OCI-LY7 (cell line): ENCODE results near the gene TFCP2L1. TPM values are rescaled to one million over a fixed set of nuclear protein-coding genes. Genes with fewer than 3 reads are reported as not detected.

ENCODE experiments used
- BruUV-seq: library from RNA; stranded (reverse); fragments of 400-500 nt; replicated peaks from 2 replicates; lab custom pipeline; 2021; lab: Mats Ljungman, UMichigan
- CTCF ChIA-PET: fragments of 300-600 bp; sonication (Branson Sonifier 250); formaldehyde crosslinking; loops from one replicate; lab custom pipeline; 2022; ENCODE audit warnings: antibody characterized with exemption; ENCODE audit not compliant: unreplicated experiment; lab: Charles Lee
- POLR2A ChIA-PET: fragments of 300-600 bp; sonication (Branson Sonifier 250); formaldehyde crosslinking; loops from one replicate; lab custom pipeline; 2022; ENCODE audit warnings: antibody characterized with exemption; lab: Charles Lee
- DNase-seq: peaks from one replicate; pipeline ENCODE4 v3.0.0-alpha.2; 2015; ENCODE audit warnings: low spot score
- H2AFZ ChIP-seq: fragments of 200-600 bp; sonication (generic), shearing (Covaris generic); 2 replicates; pipeline ENCODE4 v1.6.1; 2014; ENCODE audit warnings: mild to moderate bottlenecking, antibody characterized with exemption, low read length, moderate library complexity
- H3K27ac ChIP-seq: fragments of 200-600 bp; sonication (generic); 2 replicates; pipeline ENCODE4 v1.5.1; 2014; ENCODE audit warnings: mixed run types, low read depth, mild to moderate bottlenecking, moderate library complexity, low read length, inconsistent platforms; ENCODE audit not compliant: poor library complexity, severe bottlenecking
- H3K36me3 ChIP-seq: fragments of 200-600 bp; sonication (generic); 2 replicates; pipeline ENCODE4 v1.6.1; 2014; ENCODE audit warnings: mild to moderate bottlenecking, antibody characterized with exemption, low read length, moderate library complexity, mixed read lengths; ENCODE audit not compliant: insufficient read depth
- H3K4me1 ChIP-seq: fragments of 200-600 bp; sonication (generic); 2 replicates; pipeline ENCODE4 v1.5.1; 2014; ENCODE audit warnings: mild to moderate bottlenecking, low read length; ENCODE audit not compliant: insufficient read depth, poor library complexity, severe bottlenecking
- H3K4me2 ChIP-seq: fragments of 200-600 bp; sonication (generic); 2 replicates; pipeline ENCODE4 v1.6.1; 2014; ENCODE audit warnings: mild to moderate bottlenecking, low read length
- H3K4me3 ChIP-seq: fragments of 200-600 bp; sonication (generic); 2 replicates; pipeline ENCODE4 v1.5.1; 2014; ENCODE audit warnings: mild to moderate bottlenecking, low read depth, low read length; ENCODE audit not compliant: poor library complexity, severe bottlenecking
- H3K79me2 ChIP-seq: fragments of 200-600 bp; sonication (generic); 2 replicates; pipeline ENCODE4 v1.6.1; 2016; ENCODE audit warnings: low read depth, mild to moderate bottlenecking, low read length, moderate library complexity, mixed read lengths; ENCODE audit not compliant: insufficient read depth
- H3K9me2 ChIP-seq: fragments of 200-600 bp; sonication (generic); 2 replicates; pipeline ENCODE4 v1.6.1; 2016; ENCODE audit warnings: mild to moderate bottlenecking, low read length, mixed read lengths; ENCODE audit not compliant: insufficient read depth
- H3K9me3 ChIP-seq: fragments of 200-600 bp; sonication (generic); 2 replicates; pipeline ENCODE4 v1.6.1; 2014; ENCODE audit warnings: mild to moderate bottlenecking, mixed run types, low read length, mixed read lengths
- H4K20me1 ChIP-seq: fragments of 200-600 bp; sonication (generic); 2 replicates; pipeline ENCODE4 v1.6.1; 2014; ENCODE audit warnings: mild to moderate bottlenecking, antibody characterized with exemption, low read length, moderate library complexity, mixed read lengths; ENCODE audit not compliant: insufficient read depth
- EZH2phosphoT487 ChIP-seq: fragments of 200-600 bp; sonication (generic); IDR thresholded peaks from 2 replicates; pipeline ENCODE4 v1.6.1; 2018; ENCODE audit warnings: low read depth, borderline replicate concordance, mild to moderate bottlenecking, mixed run types, antibody characterized with exemption, low read length, moderate library complexity, mixed read lengths
- intact Hi-C: fragments of 100-400 bp; cut with micrococcal nuclease; formaldehyde crosslinking; loops from one replicate; pipeline ENCODE4 v1.10.0; 2022; ENCODE audit not compliant: unreplicated experiment
- total RNA-seq, 2 experiments: library from RNA; depleted of rRNA in 1 of 2; stranded (reverse); fragments of >200 nt in 1 of 2; shearing (Covaris generic) in 1 of 2; gene quantifications; 2 replicates each; pipeline ENCODE4 v1.2.3, GENCODE V29; 2014 to 2022
- TF ChIP-seq, protein P1 (sequence below): fragments of 200-600 bp; sonication (generic); conservative IDR thresholded peaks from 2 replicates; pipeline ENCODE4 v1.5.1; 2014; ENCODE audit warnings: mild to moderate bottlenecking, antibody characterized with exemption, low read length, moderate library complexity, mixed read lengths

The TFCP2L1 gene
- total RNA-seq, 2 experiments from 2014 or later: 0.06 to 1.4 TPM

- TF ChIP-seq EZH2phosphoT487: no peak
- TF ChIP-seq, protein P1, sequence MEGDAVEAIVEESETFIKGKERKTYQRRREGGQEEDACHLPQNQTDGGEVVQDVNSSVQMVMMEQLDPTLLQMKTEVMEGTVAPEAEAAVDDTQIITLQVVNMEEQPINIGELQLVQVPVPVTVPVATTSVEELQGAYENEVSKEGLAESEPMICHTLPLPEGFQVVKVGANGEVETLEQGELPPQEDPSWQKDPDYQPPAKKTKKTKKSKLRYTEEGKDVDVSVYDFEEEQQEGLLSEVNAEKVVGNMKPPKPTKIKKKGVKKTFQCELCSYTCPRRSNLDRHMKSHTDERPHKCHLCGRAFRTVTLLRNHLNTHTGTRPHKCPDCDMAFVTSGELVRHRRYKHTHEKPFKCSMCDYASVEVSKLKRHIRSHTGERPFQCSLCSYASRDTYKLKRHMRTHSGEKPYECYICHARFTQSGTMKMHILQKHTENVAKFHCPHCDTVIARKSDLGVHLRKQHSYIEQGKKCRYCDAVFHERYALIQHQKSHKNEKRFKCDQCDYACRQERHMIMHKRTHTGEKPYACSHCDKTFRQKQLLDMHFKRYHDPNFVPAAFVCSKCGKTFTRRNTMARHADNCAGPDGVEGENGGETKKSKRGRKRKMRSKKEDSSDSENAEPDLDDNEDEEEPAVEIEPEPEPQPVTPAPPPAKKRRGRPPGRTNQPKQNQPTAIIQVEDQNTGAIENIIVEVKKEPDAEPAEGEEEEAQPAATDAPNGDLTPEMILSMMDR: no peak
- Histone ChIP-seq H3K36me3 (no peaks in the 10 kb centered on the region), H3K9me3 (no peaks in the 10 kb centered on the region), H3K4me3 (no peak overlapping the region), H3K4me2 (no peak overlapping the region), H3K9me2 (no peaks in the 10 kb centered on the region), H4K20me1 (no peaks in the 10 kb centered on the region), H3K4me1 (no peaks in the 10 kb centered on the region), H3K27ac (no peak overlapping the region), H3K79me2 (no peaks in the 10 kb centered on the region), H2AFZ (no peak overlapping the region)
- intact Hi-C loops: no loop called here
- ChIA-PET CTCF (no interaction called here), POLR2A (no interaction called here)
- no peak for DNase-seq
- BruUV-seq: no TSS peak
These were observed 47.5 kb downstream of the TFCP2L1 start for GRCh38 chr2:121237336-121237979.

- no peaks in the 10 kb centered on the region for H3K9me3 ChIP-seq
- H3K79me2 ChIP-seq: no peaks in the 10 kb centered on the region
- no peak overlapping the region for H3K27ac ChIP-seq
- no peaks in the 10 kb centered on the region for H3K36me3 ChIP-seq
- H3K4me2 ChIP-seq: no peak overlapping the region
- H3K9me2 ChIP-seq: no peaks in the 10 kb centered on the region
- DNase-seq: no peak
- H2AFZ ChIP-seq: no peak overlapping the region
- H3K4me1 ChIP-seq: no peaks in the 10 kb centered on the region
- intact Hi-C loops: no loop called here
- TF ChIP-seq, protein P1: no peak
- TF ChIP-seq EZH2phosphoT487: no peak
- no TSS peak for BruUV-seq
- ChIA-PET POLR2A (no interaction called here), CTCF (no interaction called here)
- H4K20me1 ChIP-seq: no peaks in the 10 kb centered on the region
- H3K4me3 ChIP-seq: no peak overlapping the region
These were observed 48.3 kb downstream of the TFCP2L1 start for GRCh38 chr2:121236650-121237180.

DNA sequence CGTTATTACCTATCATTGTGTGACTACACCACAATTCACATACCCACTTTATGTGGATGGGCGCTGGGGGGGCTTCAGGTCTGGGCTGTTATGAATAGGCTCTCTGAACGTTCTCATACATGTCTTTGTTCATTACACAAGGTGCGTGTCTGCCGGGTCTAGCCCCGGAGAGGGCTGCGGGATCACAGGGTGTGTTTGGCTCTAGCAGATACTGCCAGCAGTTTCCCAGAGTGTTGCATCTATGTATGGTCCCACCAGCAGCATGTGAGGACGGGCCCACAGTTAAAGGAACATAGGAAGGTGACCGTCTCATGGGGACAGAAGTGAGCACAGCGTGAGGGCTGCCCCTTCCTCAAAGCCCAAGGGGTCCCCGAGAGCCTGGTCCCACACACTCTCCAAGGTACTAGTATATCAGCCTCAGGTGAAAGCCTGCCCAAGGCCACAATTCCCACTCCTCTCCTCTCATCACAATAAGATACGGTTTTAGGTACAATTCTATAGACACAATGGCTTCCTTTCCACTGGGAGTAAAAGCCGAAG is 48.8 kb downstream of the TFCP2L1 start:
- Histone ChIP-seq H3K27ac (no peak overlapping the region), H3K4me3 (no peak overlapping the region), H3K79me2 (no peaks in the 10 kb centered on the region), H3K9me3 (no peaks in the 10 kb centered on the region), H3K4me2 (no peak overlapping the region), H4K20me1 (no peaks in the 10 kb centered on the region), H2AFZ (no peak overlapping the region), H3K4me1 (no peaks in the 10 kb centered on the region), H3K36me3 (no peaks in the 10 kb centered on the region), H3K9me2 (no peaks in the 10 kb centered on the region)
- TF ChIP-seq, protein P1: no peak
- no peak for TF ChIP-seq EZH2phosphoT487
- POLR2A ChIA-PET: no interaction called here
- BruUV-seq: no TSS peak
- CTCF ChIA-PET: no interaction called here
- intact Hi-C loops: no loop called here
- no peak for DNase-seq
